Retinal pigment epithelial cell (primary cell): ENCODE measurements around the gene CEBPZOS.
"Not testable (repeated sequence)": the region's sequence is repeated elsewhere in the genome, so short reads cannot be mapped to it uniquely, and the experiment has no call there.

Source experiments
- DNase-seq: peaks from one replicate; pipeline ENCODE4 v3.0.0-alpha.2; 2010; ENCODE audit warnings: low read depth
- H3K4me3 ChIP-seq: 2 replicates; pipeline ENCODE4 v1.5.1; 2011; ENCODE audit warnings: mild to moderate bottlenecking, low read length, control low read depth, moderate library complexity
- TF ChIP-seq, protein P1 (sequence below): conservative IDR thresholded peaks from 2 replicates; pipeline ENCODE4 v1.5.1; 2011; ENCODE audit warnings: low read depth, low read length, control low read depth, inconsistent platforms

Gene CEBPZOS

DNA sequence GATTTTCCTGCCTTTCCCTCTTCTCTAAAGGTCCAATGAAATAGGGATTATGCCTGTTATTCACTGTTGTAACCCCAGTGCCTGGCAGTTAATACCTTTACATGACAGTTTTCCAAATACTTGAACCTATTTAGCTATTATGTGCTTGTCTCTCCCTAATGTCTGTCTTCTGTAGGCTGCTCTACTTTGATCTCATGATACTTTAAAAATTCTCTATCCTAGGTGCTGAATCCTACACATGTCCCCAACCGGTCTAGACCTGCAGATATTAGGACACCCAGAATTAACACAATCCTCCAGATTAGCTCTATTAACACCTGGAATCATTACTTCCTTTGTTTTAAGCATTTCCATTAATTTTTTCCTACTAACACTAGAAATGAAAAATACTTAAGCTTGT, 27.8 kb downstream of the CEBPZOS start:
- TF ChIP-seq, protein P1, sequence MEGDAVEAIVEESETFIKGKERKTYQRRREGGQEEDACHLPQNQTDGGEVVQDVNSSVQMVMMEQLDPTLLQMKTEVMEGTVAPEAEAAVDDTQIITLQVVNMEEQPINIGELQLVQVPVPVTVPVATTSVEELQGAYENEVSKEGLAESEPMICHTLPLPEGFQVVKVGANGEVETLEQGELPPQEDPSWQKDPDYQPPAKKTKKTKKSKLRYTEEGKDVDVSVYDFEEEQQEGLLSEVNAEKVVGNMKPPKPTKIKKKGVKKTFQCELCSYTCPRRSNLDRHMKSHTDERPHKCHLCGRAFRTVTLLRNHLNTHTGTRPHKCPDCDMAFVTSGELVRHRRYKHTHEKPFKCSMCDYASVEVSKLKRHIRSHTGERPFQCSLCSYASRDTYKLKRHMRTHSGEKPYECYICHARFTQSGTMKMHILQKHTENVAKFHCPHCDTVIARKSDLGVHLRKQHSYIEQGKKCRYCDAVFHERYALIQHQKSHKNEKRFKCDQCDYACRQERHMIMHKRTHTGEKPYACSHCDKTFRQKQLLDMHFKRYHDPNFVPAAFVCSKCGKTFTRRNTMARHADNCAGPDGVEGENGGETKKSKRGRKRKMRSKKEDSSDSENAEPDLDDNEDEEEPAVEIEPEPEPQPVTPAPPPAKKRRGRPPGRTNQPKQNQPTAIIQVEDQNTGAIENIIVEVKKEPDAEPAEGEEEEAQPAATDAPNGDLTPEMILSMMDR = no peak
- no peak for DNase-seq

DNA sequence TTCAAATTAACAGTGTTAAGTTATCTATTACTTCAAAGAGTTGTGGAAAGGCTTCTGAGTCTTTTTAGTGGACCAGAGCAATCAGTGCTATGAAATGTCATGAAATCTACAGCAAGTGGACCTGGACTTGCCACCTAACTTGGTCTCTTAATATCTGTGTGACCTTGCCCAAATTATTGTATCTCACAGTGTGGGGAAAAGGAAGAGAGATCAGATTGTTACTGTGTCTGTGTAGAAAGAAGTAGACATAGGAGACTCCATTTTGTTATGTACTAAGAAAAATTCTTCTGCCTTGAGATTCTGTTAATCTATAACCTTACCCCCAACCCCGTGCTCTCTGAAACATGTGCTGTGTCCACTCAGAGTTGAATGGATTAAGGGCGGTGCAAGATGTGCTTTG, 28.8 kb downstream of the CEBPZOS start:
- H3K4me3 ChIP-seq, DNase-seq: not testable (repeated sequence)

More for the DNA sequence above, 27.8 kb downstream of the CEBPZOS start:
- no peak overlapping the region for H3K4me3 ChIP-seq

DNA sequence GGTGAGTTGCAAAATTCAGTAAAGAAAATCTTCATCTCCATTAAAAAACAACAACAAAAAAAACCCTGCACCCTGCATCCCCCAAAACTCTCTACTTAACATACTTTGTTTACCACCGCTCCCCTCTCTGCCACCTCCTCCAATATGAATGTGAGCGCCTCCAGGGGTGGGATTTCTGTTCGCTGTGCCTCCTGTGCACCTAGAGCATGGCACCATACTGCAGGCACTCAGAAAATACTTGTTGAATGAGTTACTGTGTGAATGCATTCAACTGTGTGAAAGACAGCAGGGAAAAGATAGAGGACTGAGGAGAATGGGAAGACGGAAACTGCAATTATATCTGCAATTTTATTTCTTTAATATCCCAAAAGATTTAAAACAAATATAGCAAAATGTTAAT, 30.6 kb downstream of the CEBPZOS start:
- TF ChIP-seq, protein P1 = no peak
- H3K4me3 ChIP-seq = no peak overlapping the region
- no peak for DNase-seq

DNA sequence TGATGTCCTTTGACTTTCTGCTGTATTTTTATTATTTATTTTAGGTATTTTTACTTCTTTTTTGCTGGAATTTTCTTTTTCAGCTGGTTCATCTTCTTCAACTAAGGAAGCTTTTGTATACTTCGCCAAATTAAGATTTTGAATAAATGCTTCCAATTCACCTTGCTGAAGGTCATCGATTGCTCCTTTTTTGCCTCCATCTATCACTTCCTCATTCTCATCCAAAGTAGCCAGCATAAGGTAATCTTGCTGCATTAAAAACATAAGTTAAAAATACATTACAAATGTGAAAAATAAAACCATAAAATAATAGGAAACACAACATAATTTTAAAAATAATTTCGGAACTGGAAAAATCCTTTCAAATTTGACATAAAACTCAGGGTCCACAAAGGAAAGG, 32.5 kb downstream of the CEBPZOS start:
- no peak for DNase-seq
- TF ChIP-seq, protein P1 = no peak
- H3K4me3 ChIP-seq = no peak overlapping the region

DNA sequence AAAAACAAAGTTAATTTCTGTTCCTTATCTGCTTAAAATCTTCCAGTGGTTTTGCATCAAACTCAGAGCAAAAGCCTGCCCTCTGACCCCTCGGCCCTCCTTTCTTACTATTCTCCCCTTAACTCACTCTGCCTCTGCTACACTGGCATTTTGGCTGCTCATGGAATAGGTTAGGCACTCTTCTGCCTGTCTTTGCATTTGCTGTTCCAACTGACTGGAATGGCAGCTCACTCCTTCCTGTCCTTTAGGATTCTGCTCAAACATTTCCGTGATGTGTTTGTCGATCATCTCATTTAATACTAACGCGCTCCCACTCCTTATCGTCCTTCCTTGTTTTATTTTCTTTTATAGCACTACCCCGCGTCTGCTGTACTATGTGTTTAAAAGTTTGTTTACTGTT, 34.3 kb downstream of the CEBPZOS start:
- DNase-seq = no peak
- TF ChIP-seq, protein P1 = no peak
- H3K4me3 ChIP-seq = peak overlapping the region; percentile 64

DNA sequence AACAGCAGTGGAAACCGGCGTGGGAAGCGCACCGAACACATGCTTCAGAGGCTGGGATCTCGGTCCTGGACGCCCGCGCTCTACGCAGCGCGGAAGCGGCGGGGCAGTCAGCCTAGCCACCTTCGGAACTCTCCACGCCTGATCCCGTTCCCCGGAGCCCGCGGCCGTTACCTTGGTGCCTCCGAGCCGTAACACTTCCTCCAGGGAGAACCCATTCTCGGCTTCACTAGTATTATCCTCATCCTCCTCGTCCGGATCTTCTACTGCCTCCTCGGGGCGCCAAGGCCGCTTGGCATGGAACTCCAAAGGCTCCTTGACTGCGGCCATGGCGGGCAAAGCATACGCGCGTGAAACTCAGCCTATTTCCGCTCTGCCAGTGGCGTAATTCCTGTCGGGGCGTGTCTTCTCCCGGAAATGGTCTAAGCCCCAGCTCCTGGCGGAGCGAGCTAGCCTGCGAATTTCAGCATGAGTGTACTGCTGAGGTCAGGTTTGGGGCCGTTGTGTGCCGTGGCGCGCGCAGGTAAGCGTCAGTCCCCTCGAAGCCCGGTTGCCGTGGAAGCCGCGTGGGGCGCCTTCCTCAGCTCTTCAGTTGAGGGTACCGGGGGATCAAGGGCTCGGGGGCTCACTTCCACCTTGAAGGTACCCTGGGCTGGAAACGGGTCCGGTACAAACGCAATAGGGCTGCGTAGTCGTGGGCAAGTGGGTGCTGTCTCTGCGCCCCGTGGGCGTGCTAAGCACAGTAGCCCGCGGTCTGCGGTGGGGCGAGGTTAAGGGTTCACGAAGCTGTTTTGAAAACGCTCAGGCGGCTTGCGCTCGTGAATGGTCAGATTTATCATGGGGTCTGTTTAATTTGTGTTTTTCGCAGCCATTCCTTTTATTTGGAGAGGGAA, 35.2 kb downstream of the CEBPZOS start, which contains the start of the genes CEBPZ and NDUFAF7:
TSS of gene CEBPZ (minus strand) at position 356 of the 890 bp plus-strand sequence. CDS start at position 327, 29 bp downstream.
TSS of gene NDUFAF7 (plus strand) at position 418 of the 890 bp plus-strand sequence. CDS start at position 466, 48 bp downstream.
- TF ChIP-seq, protein P1 = no peak
- peak within 1 kb of the TSS; percentile 64 for H3K4me3 ChIP-seq
- peak; percentile 81 for DNase-seq

DNA sequence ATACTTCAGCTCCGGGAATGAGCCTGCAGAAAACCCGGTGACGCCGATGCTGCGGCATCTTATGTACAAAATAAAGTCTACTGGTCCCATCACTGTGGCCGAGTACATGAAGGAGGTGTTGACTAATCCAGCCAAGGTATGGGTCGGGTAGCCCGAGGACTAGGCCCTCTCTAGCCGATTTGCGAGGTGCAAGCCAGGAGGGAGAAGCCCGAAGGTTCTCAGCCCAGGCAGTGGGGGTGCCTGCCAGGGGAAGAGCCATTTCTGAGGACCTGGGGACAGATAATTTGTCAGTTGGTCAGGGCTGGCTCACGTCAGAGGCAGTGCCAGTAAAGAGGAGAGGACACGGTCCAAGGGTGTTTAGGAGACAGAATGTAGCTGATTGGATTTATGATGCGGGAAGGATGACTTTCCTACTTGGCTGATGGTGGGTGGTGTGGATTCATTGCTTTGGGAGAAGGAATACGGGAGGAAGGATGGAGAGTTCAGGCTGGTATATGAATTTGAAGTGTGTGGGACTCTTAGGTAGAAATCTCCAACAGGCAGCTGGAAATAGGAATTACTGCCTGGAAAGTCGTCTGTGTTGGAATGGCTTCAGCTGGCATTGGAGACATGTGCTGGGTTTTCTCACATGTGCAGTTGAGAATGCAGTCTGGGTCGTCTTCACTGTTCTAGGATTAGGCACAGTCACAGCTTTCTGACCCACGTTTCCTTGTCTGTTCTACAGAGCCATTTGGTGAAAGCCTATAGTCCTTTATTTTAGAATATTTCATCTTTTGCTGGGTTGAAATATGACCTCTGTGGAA, 36.0 kb downstream of the CEBPZOS start:
- DNase-seq = no peak
- TF ChIP-seq, protein P1 = no peak
- peak overlapping the region; percentile 64 for H3K4me3 ChIP-seq
